HG03432 (cell line): ENCODE measurements around the gene SHISA9.

ENCODE experiments used
- ATAC-seq: cut with Tn5 transposase; IDR thresholded peaks from one replicate; pipeline ENCODE4 v1.9.1; 2021; ENCODE audit warnings: mild to moderate bottlenecking, moderate library complexity; ENCODE audit not compliant: unreplicated experiment

Gene SHISA9

DNA sequence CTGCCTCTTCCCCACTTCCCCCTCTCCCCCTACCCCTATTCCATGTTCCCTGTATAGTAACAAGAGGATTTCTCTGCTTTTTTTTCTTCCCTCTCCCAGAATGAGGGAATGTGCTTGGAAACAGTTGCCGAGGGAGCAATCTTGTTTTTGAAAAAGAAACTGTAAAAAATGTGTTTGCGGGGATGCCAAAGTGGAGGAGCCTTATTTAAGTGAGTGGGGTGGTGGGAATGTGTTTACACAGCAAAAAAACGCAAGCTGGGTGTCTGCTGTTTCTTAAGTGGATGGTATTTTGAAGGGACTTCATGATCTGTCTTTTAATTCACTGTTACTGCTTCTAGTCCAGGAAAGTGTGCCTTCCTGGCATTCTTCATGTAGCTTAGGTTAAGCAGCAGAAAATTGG, 254.4 kb downstream of the SHISA9 start:
- ATAC-seq: no peak

DNA sequence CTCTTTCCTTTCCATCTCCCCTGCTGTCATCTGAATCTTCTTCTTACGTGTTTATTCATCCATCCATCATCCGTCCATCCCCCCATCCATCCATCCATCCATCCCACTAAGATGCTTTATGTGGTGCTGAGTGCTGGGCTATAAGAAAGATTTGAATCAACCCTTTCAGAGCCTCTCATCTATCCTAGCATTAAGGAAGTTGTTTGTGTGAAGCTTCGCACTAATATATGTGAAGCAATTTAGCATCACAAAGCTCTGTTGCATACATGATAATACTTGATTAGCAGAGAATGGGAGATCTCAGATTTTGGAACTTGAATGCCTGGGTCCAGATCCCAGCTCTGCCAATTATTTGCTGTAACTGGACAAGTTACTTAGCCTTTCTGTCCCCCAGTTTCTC, 255.7 kb downstream of the SHISA9 start:
- no peak for ATAC-seq

DNA sequence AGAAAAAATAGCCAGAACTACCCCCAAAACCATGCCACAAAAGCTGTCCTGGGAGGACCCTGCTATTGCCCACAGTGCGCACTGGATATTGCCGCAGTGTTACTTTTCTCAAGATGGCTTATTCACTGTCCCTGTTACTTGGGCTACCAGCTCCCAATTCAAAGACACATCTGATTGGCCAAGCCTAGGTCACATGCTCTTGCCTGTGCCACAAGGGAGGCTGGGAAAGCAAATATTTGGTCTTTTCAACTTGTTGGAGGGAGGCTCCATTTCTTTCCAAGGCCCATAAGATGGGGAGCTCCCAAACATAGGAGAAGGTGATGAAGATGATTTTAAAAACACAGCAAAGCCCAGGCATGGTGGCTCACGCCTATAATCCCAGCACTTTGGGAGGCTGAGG, 257.0 kb downstream of the SHISA9 start:
- no peak for ATAC-seq

DNA sequence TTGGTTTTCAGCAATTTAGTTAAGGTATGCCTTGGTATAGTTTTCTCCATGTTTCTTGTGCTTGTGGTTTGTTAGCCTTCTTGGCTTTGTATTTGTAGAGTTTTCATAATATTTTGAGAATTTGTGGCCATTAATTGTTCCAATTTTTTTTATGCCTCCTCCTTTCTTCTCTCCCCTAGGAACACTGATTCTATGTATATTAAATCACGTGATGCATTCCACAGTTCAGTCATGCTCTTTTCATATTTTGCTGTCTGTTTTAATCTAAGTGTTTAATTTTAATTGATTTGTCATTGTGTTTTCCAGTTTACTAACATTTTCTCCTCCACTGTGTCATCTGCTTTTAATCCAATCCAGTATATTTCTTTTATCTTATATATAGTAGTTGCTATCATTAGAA, 263.6 kb downstream of the SHISA9 start:
- ATAC-seq: no peak

DNA sequence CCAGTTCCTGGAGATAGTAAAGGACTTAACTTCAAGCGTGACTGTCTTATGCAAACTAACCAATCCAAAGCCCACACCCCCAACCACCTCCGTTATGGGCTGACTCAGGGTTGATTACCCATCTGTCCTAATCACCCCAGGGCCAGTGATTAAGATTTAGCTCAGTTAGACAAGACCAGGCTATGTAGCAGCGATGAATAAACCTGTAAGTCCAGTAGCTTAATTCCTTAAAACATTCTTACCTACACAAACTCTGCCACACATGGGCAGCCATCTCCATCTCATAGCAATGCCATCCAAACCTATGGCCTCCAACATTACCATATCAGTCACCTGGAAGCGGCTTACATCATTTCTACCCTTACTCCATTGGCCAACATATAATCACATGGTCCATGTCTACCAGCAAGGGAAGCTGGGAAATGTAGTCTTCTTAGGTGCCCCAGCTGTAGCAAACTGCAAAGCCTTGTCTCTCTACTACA, 266.7 kb downstream of the SHISA9 start:
- no peak for ATAC-seq

DNA sequence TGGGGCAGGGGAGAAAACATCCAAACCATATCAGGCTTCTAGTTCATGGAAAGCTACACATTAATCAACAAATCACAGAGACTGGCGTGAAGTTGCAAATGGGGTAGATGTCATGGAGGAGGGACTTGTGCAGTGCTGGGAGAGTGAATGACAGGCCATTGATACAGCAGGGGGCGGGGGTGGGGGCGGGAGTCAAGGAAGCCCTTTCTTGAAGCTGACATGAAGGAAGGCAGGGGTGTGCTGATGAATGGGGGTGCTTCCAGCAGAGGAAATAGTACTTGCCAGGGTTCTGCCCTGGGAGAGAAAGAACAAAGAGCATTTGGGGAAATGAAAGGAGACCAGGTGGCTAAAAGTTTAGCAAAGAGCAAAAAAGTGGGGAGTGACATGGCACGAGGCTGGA, 269.9 kb downstream of the SHISA9 start:
- ATAC-seq: no peak

DNA sequence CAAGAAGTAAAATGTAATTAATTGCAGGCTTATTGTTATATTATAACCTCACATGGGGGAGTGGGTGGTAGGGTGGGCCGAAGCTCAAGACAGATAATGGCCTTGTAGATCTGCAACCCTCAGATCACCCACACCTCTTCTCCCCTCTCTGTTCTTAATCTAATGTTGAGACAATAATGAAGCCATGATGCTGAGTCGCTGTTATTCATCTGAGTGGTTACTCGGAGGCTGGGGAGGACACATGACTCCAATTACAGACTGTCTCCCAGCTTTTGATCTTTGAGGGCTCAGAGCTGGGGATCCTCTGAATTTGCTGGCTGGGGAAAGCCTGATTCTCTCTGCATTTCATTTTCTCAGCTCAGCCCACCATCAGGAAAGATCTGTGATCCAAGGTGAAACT, 275.3 kb downstream of the SHISA9 start:
- ATAC-seq: no peak

DNA sequence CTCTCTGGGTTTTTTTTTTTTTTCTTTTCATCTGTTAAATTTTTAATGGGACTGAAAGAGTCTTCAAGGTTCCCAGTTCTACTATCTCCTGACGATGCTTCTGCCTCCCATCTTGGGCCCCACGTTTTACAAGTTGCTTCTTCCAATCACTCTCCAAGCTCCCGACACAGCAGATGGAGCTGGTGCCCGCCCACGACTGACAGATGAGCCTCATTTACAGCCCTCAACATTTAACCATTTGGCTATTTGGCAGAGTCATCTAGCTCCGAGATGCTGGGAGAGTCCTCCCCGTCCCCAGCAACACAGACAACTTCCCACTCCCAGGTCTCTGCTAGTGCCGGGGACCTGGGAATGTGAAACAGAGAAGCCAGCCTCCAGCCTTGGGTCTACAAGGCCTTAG, 276.9 kb downstream of the SHISA9 start:
- ATAC-seq: no peak

DNA sequence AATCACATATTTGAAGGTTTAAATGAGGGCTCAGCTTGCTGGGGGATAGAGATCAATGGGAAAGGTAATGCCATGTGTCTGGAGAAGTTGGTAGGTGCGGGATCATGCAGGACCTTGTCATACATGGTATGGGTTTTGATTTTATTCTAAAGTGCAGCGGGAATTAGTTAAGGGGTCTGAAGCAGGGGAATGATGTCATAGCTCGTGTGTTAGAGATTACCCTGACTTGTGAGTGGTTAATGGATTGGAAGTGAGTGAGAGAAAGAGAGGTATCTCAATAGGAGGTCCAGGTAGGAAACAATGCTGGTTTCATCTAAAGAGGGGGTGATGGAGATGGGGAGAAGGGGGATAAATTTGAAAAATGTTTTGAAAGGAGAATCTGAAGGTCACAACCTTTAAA, 280.0 kb downstream of the SHISA9 start:
- no peak for ATAC-seq

DNA sequence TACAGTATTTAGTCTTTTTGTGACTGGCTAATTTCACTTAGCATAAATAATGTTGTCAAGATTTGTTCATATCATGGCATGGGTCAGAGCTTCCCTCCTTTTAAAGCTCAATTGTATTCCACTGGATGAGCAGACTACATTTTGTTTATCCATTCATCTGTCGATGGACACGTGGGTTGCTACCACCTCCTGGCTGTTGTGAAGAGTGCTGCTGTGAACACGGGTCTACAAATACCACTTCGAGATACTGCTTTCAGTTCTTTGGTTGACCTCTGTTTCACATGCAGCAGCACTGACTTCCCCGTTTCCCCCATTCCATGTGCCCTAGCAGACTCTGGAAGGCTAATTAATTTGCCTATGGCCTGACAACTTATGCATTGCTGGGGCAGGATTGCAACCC, 285.4 kb downstream of the SHISA9 start:
- no peak for ATAC-seq

DNA sequence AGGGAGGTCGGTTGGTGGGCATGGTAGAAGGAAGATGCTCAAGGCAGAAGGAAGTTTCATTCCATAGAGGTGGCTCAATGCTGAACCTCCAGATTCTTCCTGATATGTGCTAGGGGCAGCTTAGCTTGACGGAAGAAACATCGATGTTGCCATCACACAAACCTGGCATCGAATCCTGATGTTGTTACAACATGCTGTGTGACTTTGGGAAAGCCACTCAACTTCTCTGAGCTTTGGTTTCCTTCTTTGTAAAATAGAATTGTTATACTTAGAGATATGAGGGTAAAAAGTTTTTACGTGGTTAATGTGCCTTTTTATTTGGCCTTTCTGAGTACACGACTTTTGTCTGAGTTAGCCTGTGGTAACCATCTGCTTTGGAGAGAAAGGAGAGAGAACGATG, 287.9 kb downstream of the SHISA9 start:
- no peak for ATAC-seq

DNA sequence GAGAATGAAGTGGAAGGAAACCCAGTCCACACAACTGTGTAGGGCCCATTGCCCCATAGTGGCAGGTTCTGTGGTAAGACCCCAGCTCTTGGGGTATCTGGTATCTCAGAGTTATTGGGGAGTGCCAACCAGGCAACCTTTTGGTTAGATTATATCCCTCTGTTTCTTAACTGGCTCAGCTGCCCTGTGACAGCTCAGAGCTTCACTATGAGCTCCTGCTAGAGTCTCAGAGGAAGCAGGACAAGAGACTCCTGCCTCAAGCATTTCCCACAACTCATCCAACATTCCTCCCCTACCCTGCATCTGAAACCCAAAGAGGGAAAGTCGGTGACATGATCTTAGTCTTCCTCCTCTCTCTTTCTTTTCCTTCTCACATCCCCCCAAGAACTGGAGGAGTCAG, 292.3 kb downstream of the SHISA9 start:
- no peak for ATAC-seq

DNA sequence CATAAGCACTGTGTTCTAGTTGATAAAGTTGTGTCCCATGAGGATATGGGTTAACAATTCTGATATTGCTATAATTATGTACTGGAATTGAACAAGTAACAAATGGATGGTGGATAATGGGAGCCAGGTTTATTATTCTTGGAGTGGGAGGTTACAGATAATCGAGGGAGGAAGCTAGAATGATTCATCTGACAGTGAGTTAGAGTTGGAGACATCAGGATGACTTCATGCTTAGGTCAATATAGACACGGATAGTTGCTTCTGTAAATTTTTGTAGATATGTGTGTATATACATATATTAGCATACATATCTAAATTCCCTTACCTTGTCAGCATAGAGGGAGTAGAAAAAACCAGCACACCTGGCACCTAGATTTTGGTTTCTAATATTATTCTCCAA, 293.4 kb downstream of the SHISA9 start:
- no peak for ATAC-seq

DNA sequence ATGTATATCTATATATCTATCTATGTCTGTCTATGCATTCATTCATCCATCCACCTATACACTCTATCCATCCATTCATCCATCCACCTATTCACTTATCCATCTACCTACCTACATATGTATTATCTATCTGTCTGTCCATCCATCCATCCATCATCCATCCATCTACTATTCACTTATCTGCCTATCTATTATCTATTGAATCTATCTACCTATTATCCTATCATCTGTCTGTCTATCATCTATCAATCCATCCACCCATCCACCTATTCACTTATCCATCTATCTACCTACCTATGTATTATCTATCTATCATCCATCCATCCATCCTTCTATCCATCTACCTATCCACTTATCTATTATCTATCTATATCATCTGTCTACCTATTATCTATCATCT, 302.3 kb downstream of the SHISA9 start:
- ATAC-seq: no peak

DNA sequence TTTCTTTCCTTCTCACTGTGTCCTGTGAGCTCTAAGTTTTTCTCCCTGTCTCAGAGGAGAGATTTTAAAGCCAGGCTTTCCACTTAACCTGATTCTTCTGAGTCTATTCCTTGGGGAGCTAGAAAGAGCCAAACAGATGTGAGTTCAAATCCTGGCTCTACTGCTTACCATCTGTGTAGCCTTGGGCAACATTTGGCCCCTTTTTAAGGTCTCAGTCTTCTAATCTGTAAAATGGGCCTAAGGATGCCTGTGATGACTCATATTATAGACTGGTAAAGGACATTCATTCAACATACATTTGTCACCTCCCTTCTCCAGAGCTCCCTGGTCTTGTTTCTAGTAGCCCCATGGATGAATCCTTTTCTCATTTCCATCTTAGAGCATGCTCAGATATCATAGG, 304.0 kb downstream of the SHISA9 start:
- ATAC-seq: no peak

DNA sequence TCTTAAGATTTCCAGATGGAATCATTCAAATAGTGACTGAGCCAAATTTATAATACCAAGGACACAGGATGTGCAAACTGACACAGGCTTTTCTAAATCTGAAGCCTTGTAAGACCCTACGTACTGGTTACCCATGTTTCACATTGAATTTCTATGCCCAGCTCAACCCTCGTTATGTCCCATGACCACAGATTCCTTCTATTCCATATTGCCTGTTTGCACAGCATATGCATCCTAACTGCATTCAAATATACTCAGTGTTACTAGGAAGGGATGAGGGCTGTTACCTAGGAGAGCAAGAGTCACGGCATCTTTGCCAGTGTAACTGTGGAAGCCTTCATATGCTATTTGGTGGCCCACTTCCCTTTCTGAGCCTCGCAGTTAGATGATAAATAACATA, 305.2 kb downstream of the SHISA9 start:
- ATAC-seq: no peak

DNA sequence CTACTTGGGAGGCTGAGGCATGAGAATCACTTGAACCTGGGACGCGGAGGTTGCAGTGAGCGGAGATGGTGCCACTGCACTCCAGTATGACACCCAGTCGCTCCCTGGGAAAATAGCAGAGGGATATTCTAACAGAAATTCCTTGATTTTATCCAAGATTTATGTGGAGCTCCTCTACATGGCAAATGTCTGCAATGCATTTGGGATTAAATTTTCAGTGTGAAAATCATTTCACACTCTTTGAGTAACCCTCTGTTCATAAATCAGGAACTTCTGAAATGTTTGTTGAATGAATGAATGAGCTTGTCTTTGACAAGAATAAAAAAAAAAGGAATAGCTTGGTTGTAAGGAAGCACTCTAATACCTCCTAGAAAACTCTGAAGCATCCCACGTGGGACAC, 305.8 kb downstream of the SHISA9 start:
- ATAC-seq: no peak

DNA sequence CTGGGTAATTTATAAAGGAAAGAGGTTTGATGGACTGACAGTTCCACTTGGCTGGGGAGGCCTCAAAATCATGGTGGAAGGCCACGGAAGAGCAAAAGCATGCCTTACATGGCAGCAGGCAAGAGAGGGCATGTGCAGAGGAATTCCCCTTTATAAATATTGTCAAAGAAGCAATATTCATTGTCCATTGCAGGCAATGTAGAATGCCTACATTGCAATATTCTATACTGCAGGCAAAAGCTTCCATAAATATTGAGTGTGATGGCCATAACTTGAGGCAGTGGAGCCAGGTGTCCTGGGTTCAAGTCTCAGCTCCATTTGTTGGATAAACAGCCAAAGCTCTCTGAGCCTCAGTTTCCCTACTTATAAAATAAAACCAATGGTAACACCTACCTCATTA, 322.3 kb downstream of the SHISA9 start:
- no peak for ATAC-seq

DNA sequence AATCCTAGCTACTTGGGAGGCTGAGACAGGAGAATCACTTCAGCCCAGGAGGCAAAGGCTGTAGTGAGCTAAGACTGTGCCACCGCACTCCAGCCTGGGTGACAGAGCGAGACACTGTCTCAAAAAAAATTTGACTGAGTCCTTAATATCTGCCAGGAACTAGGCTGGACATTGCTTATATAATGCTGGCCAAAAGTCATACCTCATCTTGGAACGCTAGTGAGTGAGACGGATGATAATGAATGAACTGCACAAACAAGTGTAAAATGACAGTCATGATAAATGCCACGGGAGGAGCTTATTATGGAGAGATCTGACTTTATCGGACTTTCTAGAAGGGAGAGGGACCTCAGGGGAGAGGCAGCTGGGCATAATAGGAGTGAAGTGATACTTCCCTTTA, 327.6 kb downstream of the SHISA9 start:
- ATAC-seq: no peak

DNA sequence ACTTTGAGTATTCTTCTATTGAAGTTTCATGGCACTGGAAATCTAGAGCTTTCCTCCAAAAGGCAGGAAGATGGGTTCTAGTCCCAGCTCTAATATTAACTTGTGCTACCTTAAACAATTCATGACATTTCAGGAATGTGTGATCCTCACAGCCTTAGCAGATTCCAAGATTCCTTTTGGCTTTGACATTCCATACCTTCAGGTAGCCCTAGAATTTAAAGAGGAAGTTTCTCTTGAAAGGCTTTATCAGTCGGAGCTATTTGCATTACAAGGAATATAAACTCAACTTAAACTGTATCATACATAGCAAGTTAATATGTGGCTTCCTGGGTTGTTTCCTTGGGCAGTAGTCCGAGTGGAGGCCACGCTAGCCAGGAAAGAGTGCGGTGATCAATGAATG, 330.0 kb downstream of the SHISA9 start:
- ATAC-seq: no peak

DNA sequence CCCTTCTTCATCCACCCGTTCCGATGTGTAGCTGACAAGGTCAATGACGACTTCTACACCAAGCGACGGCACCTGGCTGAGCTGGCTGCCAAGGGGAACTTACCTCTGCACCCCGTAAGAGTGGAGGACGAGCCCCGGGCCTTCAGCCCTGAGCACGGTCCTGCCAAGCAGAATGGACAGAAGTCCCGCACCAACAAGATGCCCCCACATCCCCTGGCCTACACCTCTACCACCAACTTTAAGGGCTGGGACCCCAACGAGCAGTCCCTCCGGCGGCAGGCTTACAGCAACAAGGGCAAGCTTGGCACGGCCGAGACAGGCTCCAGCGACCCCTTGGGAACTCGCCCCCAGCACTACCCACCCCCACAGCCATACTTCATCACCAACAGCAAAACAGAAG, 333.6 kb downstream of the SHISA9 start:
- ATAC-seq: no peak

DNA sequence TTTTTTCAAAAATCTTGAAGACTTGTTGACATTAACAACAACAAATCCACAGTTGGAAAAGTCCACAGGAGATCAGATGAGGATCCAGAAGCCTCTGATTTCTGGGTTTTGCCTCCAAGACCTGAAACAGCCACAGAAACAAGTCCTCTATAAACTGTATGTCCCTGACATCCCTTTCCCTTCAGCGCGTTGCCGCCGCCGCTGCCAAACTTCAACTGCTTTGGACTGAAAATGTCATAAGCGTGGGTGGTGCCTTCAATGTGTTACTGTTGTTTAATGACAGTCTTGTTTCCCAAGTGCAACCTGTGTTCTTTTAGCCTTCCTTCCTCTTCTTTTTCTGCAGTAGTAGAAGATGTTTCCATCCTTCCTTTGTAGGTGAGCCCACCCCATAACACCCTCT, 334.9 kb downstream of the SHISA9 start:
- ATAC-seq: no peak

DNA sequence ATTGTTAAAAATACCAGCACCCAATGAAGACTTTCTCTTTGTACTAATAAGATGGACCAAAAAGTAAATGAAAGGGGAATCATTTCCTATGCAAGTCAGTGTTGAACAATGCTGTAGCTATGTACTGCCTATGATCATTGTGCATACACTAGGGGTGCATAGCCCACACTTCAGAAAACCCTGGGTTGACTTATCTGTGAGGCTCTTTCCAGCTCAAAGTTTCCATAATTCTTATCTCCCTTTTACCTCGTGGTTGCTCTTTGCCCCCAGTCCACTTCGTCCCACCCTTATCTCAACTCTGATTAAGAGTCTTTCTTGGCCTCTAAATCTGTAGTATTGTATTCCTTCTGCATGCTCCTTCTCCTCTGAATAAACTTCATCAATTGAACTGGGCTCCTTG, 336.8 kb downstream of the SHISA9 start:
- no peak for ATAC-seq

DNA sequence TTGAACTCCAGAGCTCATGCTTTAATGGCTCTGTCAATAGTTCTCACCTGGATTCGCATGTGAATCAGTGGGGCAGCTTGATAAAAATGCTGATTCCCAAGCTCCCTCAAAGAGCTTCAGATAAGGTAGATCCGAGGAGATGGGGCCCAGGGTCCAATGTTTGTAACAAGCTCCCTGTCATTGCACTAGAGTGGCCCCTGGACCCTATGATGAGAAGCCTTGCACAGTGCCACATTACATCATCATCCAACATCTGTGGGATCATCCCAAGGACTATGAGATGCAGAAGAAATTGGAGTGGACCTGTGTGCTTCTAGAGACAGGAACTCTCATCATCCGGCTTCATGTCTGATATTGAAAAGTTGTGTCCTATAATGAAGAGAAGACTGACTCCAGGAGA, 340.8 kb downstream of the SHISA9 start:
- ATAC-seq: no peak
